ENCODE data around the gene FAM174B. TPM values are rescaled to one million over a fixed set of nuclear protein-coding genes. Genes with fewer than 3 reads are reported as not detected.

FAM174B gene
- total RNA-seq, 1 donor from 2014 or later, result 11.0 TPM

GRCh38 chr15:92570391-92570790 is 85.2 kb downstream of the FAM174B start:
- no peak for DNase-seq (ENCODE audit: extremely low spot score, unreplicated experiment)
- H3K4me1 Mint-ChIP-seq (ENCODE audit: unreplicated experiment), result no peaks in the 10 kb centered on the region
- H3K4me3 Mint-ChIP-seq (ENCODE audit: unreplicated experiment), result no peak overlapping the region
- H3K27me3 Mint-ChIP-seq (ENCODE audit: unreplicated experiment), result peaks cover 40% of the 10 kb centered on the region
- H3K27ac Mint-ChIP-seq (ENCODE audit: unreplicated experiment), result no peak overlapping the region
- H3K9me3 Mint-ChIP-seq (ENCODE audit: unreplicated experiment), result no peaks in the 10 kb centered on the region
- no peaks in the 10 kb centered on the region for H3K36me3 Mint-ChIP-seq (ENCODE audit: unreplicated experiment)
- no peak for TF ChIP-seq CTCF (IDR thresholded peaks at IDR 0.05)

- DNase-seq (ENCODE audit: extremely low spot score, unreplicated experiment), result no peak
- Mint-ChIP-seq H3K27me3 (ENCODE audit: unreplicated experiment) (peaks cover 34% of the 10 kb centered on the region), H3K36me3 (ENCODE audit: unreplicated experiment) (no peaks in the 10 kb centered on the region), H3K27ac (ENCODE audit: unreplicated experiment) (no peak overlapping the region), H3K4me3 (ENCODE audit: unreplicated experiment) (no peak overlapping the region), H3K4me1 (ENCODE audit: unreplicated experiment) (no peaks in the 10 kb centered on the region), H3K9me3 (ENCODE audit: unreplicated experiment) (no peaks in the 10 kb centered on the region)
- no peak for TF ChIP-seq CTCF (IDR thresholded peaks at IDR 0.05)
Observed at GRCh38 chr15:92569778-92570177, 85.8 kb downstream of the FAM174B start.

Other genes with a start within 250 kb of the FAM174B start
- 89.9 and 102 TPM in 2 replicates for gene CHD2, start 244.5 kb upstream of the FAM174B start, total RNA-seq

All from osteocyte (in vitro differentiated cells).